ENCODE data around the gene PINK1. TPM values are rescaled to one million over a fixed set of nuclear protein-coding genes. Genes with fewer than 3 reads are reported as not detected.
"Not testable (repeated sequence)": the region's sequence is repeated elsewhere in the genome, so short reads cannot be mapped to it uniquely, and the experiment has no call there.

The PINK1 gene
- total RNA-seq, 2 experiments from 2014 or later: 1.9 to 2.1 TPM

DNA sequence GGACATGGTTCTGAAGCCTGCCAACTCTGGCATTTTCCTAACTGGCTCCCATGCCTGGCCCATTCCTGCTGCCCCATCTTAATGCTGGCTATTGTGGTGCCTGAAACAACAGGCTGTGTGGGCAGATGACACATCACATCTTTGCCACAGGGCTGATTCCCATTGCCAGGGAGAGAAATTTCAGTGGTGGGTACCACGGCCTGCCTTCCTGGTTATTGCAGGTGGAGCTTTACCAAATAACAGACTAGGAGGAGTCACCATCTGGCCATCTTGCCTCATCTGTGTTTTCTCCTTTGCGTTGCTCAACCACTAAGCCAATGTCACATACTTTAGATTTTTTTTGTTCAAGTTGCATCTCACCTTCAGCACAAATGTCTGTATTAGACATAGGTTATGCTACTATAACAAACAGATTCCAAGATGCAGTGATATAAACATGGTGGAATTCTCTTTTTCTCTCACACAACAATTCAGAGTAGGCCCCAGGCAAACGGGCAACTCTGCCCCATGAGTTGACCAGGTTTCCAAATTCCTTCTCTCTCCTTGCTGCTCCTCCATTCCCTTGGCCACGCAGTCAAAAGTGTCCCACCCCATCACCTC lies 30.3 kb upstream of the PINK1 start:
- H3K27me3 Mint-ChIP-seq: no peaks in the 10 kb centered on the region
- no peak overlapping the region for H3K4me3 Mint-ChIP-seq
- no peaks in the 10 kb centered on the region for H3K4me1 Mint-ChIP-seq
- no peak for DNase-seq
- H3K36me3 Mint-ChIP-seq: no peaks in the 10 kb centered on the region
- H3K9me3 Mint-ChIP-seq: no peaks in the 10 kb centered on the region
- H3K27ac Mint-ChIP-seq: no peak overlapping the region

DNA sequence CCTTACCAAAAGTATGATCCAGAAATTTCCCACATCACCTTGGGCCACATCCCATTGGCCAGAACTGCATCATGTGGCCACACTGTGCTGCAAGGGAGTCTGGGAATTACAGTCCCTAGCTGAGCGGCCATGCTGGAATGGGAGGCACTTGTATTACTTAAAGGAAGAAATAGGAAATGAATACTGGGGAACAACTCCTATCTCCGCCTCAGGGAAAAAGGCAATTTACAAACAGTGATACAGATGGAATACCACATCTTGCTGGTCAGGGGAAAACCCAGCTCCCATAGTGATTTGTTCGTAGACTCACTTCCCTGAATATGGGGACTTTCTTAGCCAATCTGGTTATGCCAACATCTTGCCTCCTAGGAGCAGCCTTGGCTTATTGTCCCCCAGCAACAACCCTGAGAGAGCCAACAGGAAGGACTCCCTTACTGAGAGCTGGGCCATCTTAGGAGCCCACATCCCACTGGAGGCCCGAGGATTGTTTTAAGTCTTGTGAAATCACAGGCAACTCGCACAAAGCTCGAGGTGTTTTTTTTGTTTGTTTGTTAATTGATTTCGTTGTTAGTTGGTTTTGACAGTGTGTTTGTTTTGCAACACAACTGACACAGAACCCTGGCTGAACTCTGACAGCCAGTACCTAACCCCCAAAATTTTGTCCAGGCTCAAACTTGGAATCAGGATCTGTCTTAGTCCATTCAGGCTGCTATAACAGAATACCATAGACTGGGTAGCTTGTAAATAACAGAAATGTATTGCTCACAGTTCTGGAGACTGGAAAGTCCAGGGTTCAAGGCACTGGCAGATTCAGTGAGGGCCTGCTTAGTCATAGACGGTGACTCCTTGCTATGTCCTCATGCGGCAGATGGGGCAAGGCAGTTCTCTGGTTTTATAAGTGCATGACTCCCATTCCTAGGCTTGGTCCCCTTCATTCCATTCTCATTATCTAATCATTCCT lies 29.5 kb upstream of the PINK1 start:
- H3K9me3 Mint-ChIP-seq: no peaks in the 10 kb centered on the region
- no peaks in the 10 kb centered on the region for H3K36me3 Mint-ChIP-seq
- H3K4me3 Mint-ChIP-seq: no peak overlapping the region
- no peaks in the 10 kb centered on the region for H3K27me3 Mint-ChIP-seq
- no peak for DNase-seq
- H3K27ac Mint-ChIP-seq: no peak overlapping the region
- no peaks in the 10 kb centered on the region for H3K4me1 Mint-ChIP-seq

DNA sequence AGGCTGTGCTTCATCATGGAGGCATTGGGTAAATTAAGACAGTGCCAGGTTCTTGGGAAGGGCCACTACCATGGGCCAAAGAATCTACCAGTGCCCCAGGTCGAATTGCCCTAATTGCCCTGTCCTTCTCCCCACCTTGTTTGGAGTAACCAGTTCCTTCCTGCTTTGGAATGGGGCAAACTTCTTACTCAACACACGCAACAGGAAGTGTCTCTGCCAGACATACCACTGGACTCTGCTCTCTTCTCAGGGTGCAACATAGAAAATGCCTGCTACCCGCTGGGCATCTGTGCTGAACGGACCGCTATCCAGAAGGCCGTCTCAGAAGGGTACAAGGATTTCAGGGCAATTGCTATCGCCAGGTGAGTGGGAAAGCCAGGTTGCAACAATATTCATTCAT lies 28.6 kb upstream of the PINK1 start:
- DNase-seq: no peak
- Mint-ChIP-seq H3K36me3 (no peaks in the 10 kb centered on the region), H3K4me3 (no peak overlapping the region), H3K9me3 (no peaks in the 10 kb centered on the region), H3K27ac (no peak overlapping the region), H3K4me1 (no peaks in the 10 kb centered on the region), H3K27me3 (no peaks in the 10 kb centered on the region)

DNA sequence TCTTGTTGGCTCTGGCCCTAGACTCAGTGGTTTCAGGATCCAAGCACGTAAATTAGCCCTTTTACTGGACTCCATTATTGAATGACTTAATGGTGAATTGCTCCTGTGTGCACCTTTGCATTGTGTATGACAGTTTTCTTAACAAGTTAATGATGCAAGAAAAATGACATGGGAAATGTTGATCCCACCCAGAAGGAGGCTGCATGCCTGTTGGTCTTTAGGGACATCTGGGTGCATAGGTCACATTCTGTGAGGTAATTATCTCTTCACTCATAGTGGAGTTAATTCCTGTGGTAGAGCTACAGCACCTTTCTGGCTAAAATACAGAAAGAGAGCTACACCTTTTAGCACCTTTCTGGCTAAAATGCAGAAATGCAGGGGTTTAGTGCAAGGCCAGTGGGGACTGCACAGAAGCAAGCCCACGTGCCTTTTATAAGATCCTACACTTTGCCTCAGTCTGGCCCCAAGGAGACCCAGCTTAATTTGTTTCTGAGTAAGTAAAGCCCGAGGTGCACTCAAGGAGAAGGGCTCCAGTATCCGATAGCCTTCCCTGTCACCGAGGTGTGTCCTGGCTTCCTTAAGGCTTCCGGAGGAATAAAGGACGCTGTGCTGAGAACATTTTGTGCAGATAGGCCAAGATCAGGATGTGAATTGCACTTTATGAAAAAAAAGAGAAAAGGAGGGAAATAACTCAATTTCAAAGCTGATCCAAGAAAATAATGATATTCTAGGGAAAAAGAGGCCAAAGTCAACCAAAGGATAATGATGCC lies 26.3 kb upstream of the PINK1 start:
- not testable (repeated sequence) for DNase-seq, H3K9me3 Mint-ChIP-seq, H3K27me3 Mint-ChIP-seq, H3K27ac Mint-ChIP-seq, H3K4me1 Mint-ChIP-seq, H3K4me3 Mint-ChIP-seq, H3K36me3 Mint-ChIP-seq

DNA sequence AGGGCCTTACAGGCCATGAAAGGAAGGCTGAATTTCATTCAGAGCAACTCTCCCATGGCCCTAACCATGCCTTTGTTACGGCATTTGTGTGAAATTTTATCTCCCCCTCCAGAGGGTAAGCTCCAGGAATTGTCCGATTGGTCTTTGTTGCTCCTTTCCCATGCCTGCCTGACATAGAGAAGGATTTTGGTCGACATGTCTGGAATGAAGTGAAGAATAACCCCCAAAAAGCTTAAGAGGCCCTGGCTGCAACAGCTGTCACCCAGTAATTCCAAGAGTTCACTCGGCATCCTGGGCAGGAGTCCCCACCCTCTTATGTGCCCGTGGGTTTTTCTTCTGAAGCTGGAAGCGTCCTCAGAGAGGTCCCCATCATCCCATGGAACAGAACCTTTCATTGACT lies 23.7 kb upstream of the PINK1 start:
- no peak overlapping the region for H3K27ac Mint-ChIP-seq
- H3K4me1 Mint-ChIP-seq: no peaks in the 10 kb centered on the region
- no peaks in the 10 kb centered on the region for H3K36me3 Mint-ChIP-seq
- H3K9me3 Mint-ChIP-seq: no peaks in the 10 kb centered on the region
- no peak for DNase-seq
- H3K27me3 Mint-ChIP-seq: no peaks in the 10 kb centered on the region
- no peak overlapping the region for H3K4me3 Mint-ChIP-seq

DNA sequence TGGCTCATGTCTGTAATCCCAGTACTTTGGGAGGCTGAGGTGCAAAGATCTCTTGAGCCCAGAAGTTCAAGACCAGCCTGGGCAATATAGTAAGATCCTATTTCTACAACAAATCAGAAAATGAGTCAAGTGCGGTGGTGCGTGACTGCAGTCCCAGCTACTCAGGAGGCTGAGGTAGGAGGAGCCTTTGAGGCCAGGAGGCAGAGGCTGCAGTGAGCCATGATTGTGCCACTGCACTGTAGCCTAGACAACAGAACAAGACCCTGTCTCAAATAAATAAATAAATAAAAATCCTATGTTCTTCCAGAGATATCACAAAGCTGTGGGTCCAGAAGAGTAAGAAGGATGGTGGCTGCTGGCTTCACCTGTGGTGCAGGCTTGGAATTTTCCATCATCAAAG lies 22.3 kb upstream of the PINK1 start:
- no peak overlapping the region for H3K4me3 Mint-ChIP-seq
- H3K27me3 Mint-ChIP-seq: no peaks in the 10 kb centered on the region
- H3K36me3 Mint-ChIP-seq: no peaks in the 10 kb centered on the region
- H3K27ac Mint-ChIP-seq: no peak overlapping the region
- no peak for DNase-seq
- H3K9me3 Mint-ChIP-seq: no peaks in the 10 kb centered on the region
- H3K4me1 Mint-ChIP-seq: no peaks in the 10 kb centered on the region

DNA sequence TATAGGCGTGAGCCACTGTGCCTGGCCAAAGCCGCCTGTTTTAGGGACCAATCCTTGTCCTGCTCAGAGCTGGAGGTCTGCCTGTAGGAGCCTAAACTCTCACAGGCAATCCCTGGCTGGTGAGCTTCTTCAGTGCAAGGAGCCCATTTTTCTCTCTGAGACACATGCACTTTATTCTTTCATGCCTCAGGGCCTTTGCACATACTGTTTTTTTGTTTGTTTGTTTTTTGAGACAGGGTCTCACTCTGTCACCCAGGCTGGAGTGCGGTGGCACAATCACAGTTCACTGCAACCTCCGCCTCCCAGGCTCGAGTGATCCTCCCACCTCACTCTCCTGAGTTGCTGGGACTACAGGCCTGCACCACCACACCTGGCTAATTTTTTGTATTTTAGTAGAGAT lies 21.6 kb upstream of the PINK1 start:
- H3K36me3 Mint-ChIP-seq: no peaks in the 10 kb centered on the region
- no peaks in the 10 kb centered on the region for H3K4me1 Mint-ChIP-seq

DNA sequence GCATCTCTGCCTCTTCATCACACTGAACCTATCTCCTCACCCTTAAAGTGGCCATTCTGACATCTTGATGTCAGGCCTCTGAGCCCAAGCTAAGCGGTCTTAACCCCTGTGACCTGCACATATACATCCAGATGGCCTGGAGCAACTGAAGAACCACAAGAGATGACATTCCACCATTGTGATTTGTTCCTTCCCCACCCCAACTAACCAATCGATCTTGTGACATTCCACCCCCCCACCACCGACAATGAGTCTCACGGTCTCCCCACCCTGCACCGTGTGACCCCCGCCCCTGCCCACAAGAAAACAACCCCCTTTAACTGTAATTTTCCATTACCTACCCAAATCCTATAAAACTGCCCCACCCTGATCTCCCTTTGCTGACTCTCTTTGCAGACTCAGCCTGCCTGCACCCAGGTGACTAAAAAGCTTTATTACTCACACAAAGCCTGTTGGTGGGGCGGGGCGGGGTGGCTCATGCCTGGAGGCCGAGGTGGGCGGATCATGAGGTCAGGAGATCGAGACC lies 21.0 kb upstream of the PINK1 start:
- Mint-ChIP-seq H3K4me1 (no peaks in the 10 kb centered on the region), H3K27me3 (peaks cover 3% of the 10 kb centered on the region), H3K4me3 (no peak overlapping the region), H3K36me3 (no peaks in the 10 kb centered on the region), H3K27ac (no peak overlapping the region), H3K9me3 (no peaks in the 10 kb centered on the region)
- no peak for DNase-seq

More for the DNA sequence above, 21.6 kb upstream of the PINK1 start:
- no peaks in the 10 kb centered on the region for H3K27me3 Mint-ChIP-seq
- no peak for DNase-seq
- H3K9me3 Mint-ChIP-seq: no peaks in the 10 kb centered on the region
- H3K27ac Mint-ChIP-seq: no peak overlapping the region
- H3K4me3 Mint-ChIP-seq: no peak overlapping the region

DNA sequence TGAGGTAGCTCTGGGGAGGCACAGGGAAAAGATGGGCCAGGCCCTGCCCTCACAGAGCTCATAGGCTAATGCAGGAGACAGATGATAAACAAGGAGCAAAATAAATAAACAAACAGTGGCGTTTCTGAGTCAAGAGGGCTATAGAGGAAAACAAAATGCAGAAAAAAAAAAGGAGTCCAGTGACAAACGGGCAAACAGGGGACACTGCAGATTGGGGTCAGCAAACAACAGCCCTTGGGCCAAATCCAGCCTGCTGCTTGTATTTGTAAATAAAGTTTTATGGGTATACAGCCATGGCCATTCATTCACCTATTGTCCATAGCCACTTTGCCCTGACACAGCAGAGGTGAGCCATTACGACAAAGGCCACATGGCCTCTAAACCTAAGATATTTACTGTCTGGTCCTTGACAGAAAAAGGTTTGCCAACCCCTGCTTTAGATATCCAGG lies 19.1 kb upstream of the PINK1 start:
- no peak for DNase-seq
- no peak overlapping the region for H3K4me3 Mint-ChIP-seq
- H3K27me3 Mint-ChIP-seq: peaks cover 3% of the 10 kb centered on the region
- no peaks in the 10 kb centered on the region for H3K4me1 Mint-ChIP-seq
- no peaks in the 10 kb centered on the region for H3K9me3 Mint-ChIP-seq
- no peak overlapping the region for H3K27ac Mint-ChIP-seq
- H3K36me3 Mint-ChIP-seq: no peaks in the 10 kb centered on the region

DNA sequence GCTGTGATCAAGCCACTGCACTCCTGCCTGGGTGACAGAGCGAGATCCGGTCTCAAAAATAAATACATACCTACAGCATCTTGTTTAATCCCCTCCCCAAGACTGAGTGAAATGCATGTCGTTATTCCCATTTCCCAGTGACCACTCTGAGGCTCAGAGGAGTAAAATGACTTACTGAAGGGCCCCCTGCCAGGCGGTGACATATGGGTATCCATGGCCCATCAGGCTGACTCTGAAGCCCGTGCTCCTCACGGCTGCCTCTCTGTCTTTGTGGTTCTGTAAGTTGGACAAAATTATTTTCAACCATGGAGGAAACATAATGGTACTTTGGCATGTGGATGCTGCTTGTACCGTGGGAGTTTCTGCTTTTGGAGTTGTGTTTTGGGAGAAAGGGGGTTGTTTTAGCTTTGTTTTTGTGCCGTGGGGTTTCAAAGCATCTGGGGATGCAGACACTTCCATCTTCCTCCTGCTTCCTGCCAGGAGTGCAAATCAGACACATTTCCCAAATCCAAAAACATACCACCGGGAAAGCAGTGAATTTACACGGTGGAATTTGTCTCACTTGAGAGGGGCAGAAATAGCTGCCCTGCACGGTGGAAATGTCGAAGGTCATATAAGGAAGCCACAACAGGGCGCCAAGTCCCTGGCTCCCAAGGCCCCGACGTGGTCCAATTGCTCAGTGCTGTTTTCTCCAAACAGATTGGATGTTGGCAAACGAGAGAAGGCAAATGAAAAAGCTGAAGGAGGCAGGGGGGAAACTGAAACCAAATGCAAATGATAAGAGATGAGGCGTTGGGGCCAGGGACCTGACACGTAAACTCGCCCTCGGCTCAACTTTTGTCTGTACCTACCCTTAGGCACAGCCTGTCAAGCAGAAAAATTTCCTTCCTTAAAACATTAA lies 17.1 kb upstream of the PINK1 start:
- Mint-ChIP-seq H3K27ac (no peak overlapping the region), H3K9me3 (no peaks in the 10 kb centered on the region)

DNA sequence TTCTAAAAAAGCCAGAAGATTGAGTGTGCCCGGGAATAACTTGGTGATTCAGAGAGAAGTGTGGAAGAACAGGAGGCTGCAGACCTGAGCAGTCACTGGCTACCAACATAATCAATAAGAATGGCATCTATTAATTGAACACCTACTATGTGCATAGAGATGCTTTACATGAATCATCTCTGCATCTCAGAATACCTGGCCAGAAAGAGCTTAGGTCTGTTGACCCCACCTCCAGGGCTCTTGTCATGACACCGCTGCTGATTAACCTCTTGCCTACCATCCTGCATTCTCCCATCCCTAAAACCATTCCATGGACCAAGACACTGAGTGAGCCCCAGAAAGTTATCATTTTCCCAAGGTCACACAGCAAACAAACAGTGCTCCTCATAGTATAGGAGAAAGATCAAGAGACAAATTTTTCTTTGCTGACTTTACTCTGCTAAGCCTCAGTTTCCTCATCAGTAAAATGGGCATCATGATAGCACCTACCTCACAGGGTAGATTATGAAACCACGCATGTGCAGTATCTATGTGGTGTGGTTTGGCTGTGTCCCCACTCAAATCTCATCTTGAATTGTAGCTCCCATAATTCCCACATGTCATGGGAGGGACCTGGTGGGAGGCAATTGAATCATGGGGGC lies 16.3 kb upstream of the PINK1 start:
- no peaks in the 10 kb centered on the region for H3K9me3 Mint-ChIP-seq
- no peaks in the 10 kb centered on the region for H3K4me1 Mint-ChIP-seq
- H3K4me3 Mint-ChIP-seq: no peak overlapping the region
- no peak overlapping the region for H3K27ac Mint-ChIP-seq
- no peak for DNase-seq
- H3K36me3 Mint-ChIP-seq: no peaks in the 10 kb centered on the region
- H3K27me3 Mint-ChIP-seq: peaks cover 3% of the 10 kb centered on the region

More for the DNA sequence above, 17.1 kb upstream of the PINK1 start:
- Mint-ChIP-seq H3K4me1 (no peaks in the 10 kb centered on the region), H3K36me3 (no peaks in the 10 kb centered on the region), H3K27me3 (peaks cover 3% of the 10 kb centered on the region), H3K4me3 (no peak overlapping the region)
- no peak for DNase-seq

DNA sequence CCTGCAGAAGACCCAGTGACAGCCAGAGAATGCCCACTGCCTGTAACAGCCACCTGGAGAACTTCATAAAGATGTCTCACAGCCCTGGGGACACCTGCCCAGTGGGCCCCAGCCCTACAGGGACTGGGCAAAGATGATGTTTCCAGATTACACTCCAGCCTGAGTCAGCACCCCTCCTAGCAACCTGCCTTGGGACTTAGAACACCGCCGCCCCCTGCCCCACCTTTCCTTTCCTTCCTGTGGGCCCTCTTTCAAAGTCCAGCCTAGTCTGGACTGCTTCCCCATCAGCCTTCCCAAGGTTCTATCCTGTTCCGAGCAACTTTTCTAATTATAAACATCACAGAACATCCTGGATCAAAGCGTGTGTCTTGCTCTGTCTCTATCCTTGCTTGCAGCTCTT lies 14.7 kb upstream of the PINK1 start:
- Mint-ChIP-seq H3K9me3 (no peaks in the 10 kb centered on the region), H3K27me3 (peaks cover 6% of the 10 kb centered on the region), H3K27ac (no peak overlapping the region), H3K4me1 (no peaks in the 10 kb centered on the region), H3K4me3 (no peak overlapping the region), H3K36me3 (no peaks in the 10 kb centered on the region)
- DNase-seq: no peak

DNA sequence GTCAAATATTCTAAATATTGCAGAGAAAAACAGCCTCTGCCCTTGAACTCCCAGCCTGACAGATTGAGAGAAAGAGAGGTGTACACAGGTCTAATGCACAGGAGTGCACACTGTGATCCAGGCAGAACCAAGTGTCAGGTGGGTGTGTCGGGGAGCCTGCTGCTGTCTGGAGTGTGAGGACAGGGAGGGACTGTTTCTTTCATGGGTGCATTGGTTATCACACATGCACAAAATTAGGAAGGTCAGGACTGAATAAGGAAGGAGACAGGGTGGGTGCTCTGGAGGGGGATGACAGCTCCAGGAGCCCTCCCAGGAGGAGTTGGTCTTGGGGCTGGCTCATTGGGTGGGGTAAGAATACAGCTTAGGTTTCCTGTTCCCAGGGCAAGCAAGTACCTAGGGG lies 13.3 kb upstream of the PINK1 start:
- peaks cover 6% of the 10 kb centered on the region for H3K27me3 Mint-ChIP-seq
- H3K9me3 Mint-ChIP-seq: no peaks in the 10 kb centered on the region
- H3K4me3 Mint-ChIP-seq: no peak overlapping the region
- no peak overlapping the region for H3K27ac Mint-ChIP-seq
- H3K4me1 Mint-ChIP-seq: no peaks in the 10 kb centered on the region
- no peak for DNase-seq
- no peaks in the 10 kb centered on the region for H3K36me3 Mint-ChIP-seq

DNA sequence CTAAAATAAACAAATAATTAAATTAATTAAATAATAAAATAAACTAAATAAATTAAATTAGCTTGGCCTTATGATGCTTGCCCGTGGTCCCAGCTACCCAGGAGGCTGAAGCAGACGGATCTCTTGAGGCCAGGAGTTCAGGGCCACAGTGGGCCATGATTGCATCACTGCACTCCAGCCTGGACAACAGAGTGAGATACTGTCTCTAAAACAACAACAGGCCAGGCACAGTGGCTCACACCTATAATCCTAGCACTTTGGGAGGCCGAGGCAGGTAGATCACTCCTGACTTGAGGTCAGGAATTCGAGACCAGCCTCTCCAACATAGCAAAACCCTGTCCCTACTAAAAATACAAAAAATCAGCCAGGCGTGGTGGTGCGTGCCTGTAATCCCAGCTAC lies 12.2 kb upstream of the PINK1 start:
- Mint-ChIP-seq H3K4me3 (no peak overlapping the region), H3K4me1 (no peaks in the 10 kb centered on the region), H3K27ac (no peak overlapping the region), H3K9me3 (no peaks in the 10 kb centered on the region), H3K36me3 (no peaks in the 10 kb centered on the region), H3K27me3 (peaks cover 9% of the 10 kb centered on the region)
- no peak for DNase-seq

Measured in activated naive CD8-positive, alpha-beta T cell treated with anti-CD3 and anti-CD28 coated beads for 36 hours (primary cell).